CD4-positive, alpha-beta T cell (primary cell): ENCODE measurements around the gene ARL8A. TPM values are rescaled to one million over a fixed set of nuclear protein-coding genes. Genes with fewer than 3 reads are reported as not detected.

ENCODE experiments used
- ATAC-seq: fragments of 200-7000 bp; cut with Tn5 transposase; one replicate; pipeline ENCODE4 v1.10.0; 2022; ENCODE audit warnings: mild to moderate bottlenecking; ENCODE audit not compliant: poor library complexity
- CTCF ChIA-PET: fragments of 350-600 bp; sonication (Branson Sonifier 250); formaldehyde crosslinking; loops from one replicate; lab custom pipeline; 2021; ENCODE audit warnings: antibody characterized with exemption, inconsistent platforms; lab: Charles Lee
- POLR2A ChIA-PET: fragments of 350-600 bp; sonication (Branson Sonifier 250); formaldehyde crosslinking; loops from one replicate; lab custom pipeline; 2021; ENCODE audit warnings: antibody characterized with exemption, inconsistent platforms; lab: Charles Lee
- DNase-seq, 14 experiments: peaks; one replicate each; pipeline ENCODE4 v3.0.0-alpha.2; 2013 to 2020; ENCODE audit warnings: mixed read lengths in 2 of 14
- H3K27ac ChIP-seq, 2 donors: one replicate each; pipeline versions ENCODE4 v1.5.1 to v1.7.0; 2013; ENCODE audit warnings: low read length in 2 of 2, low read depth in 1 of 2, mild to moderate bottlenecking in 1 of 2
- H3K27me3 ChIP-seq, 2 experiments: 1 replicate in 1 of 2; 2 replicates in 1 of 2; pipeline versions ENCODE4 v1.6.1 to v1.7.0; 2013; ENCODE audit warnings: low read length in 2 of 2, control low read depth in 1 of 2, mild to moderate bottlenecking in 1 of 2, moderate library complexity in 1 of 2; ENCODE audit not compliant: insufficient read depth in 2 of 2, control insufficient read depth in 1 of 2
- H3K36me3 ChIP-seq: one replicate; pipeline ENCODE4 v1.6.1; 2013; ENCODE audit warnings: low read length, control low read depth; ENCODE audit not compliant: insufficient read depth
- H3K4me1 ChIP-seq: one replicate; pipeline ENCODE4 v1.6.1; 2013; ENCODE audit warnings: low read length, control low read depth; ENCODE audit not compliant: insufficient read depth
- H3K4me3 ChIP-seq: one replicate; pipeline ENCODE4 v1.5.1; 2013; ENCODE audit warnings: mild to moderate bottlenecking, low read length, moderate library complexity
- H3K9me3 ChIP-seq, 2 experiments: 1 replicate in 1 of 2; 2 replicates in 1 of 2; pipeline versions ENCODE4 v1.6.1 to v1.7.0; 2013; ENCODE audit warnings: low read length in 2 of 2, mild to moderate bottlenecking in 2 of 2, control low read depth in 1 of 2, moderate library complexity in 1 of 2; ENCODE audit not compliant: control insufficient read depth in 1 of 2, insufficient read depth in 1 of 2
- H3K27ac Mint-ChIP-seq: one replicate; pipeline ENCODE4 v1.8.0; 2020; ENCODE audit warnings: mixed read lengths
- H3K27me3 Mint-ChIP-seq: one replicate; pipeline ENCODE4 v1.8.0; 2021; ENCODE audit warnings: mixed read lengths
- H3K36me3 Mint-ChIP-seq: one replicate; pipeline ENCODE4 v1.8.0; 2021; ENCODE audit warnings: low read depth, mixed read lengths
- H3K4me1 Mint-ChIP-seq: one replicate; pipeline ENCODE4 v1.8.0; 2021; ENCODE audit warnings: low read depth, mixed read lengths
- H3K4me3 Mint-ChIP-seq: one replicate; pipeline ENCODE4 v1.8.0; 2020; ENCODE audit warnings: mild to moderate bottlenecking, mixed read lengths
- H3K9me3 Mint-ChIP-seq: one replicate; pipeline ENCODE4 v1.8.0; 2020; ENCODE audit warnings: mixed read lengths
- CTCF ChIP-seq: fragments of 200-600 bp; IDR thresholded peaks from one replicate; pipeline ENCODE4 v1.8.0; 2022; ENCODE audit warnings: antibody characterized with exemption, mild to moderate bottlenecking
- intact Hi-C, 2 experiments: fragments of 100-400 bp; cut with DNase I in 1 of 2; cut with micrococcal nuclease in 1 of 2; formaldehyde crosslinking; loops; one replicate each; pipeline versions ENCODE4 v1.15.1 to v1.9.0; 2023 to 2025; cut with DNase I, micrococcal nuclease
- total RNA-seq, 174 experiments: library from RNA in 2 of 174; stranded (reverse) in 2 of 174; gene quantifications; one replicate each; pipeline ENCODE4 v1.2.3 and lab custom pipeline; 2021 to 2026

ARL8A gene
- total RNA-seq, 2 experiments from 2014 or later: 73.5 to 73.8 TPM

GRCh38 chr1:202086579-202087350 lies 57.8 kb downstream of the ARL8A start:
- no peak for ATAC-seq
- Histone ChIP-seq H3K4me1 (no peaks in the 10 kb centered on the region), H3K9me3 (no peaks in the 10 kb centered on the region), H3K27me3 (peaks cover 0 to 2% of the 10 kb centered on the region in 2 experiments), H3K4me3 (no peak overlapping the region), H3K36me3 (no peaks in the 10 kb centered on the region), H3K27ac (no peak overlapping the region)
- intact Hi-C loops: no loop called here
- H3K27me3 Mint-ChIP-seq: peaks cover 5% of the 10 kb centered on the region
- no peak overlapping the region for H3K27ac Mint-ChIP-seq
- no peak for DNase-seq
- POLR2A ChIA-PET: interaction anchor here (0.6 kb wide), 1 partner anchor 12 kb away, joined by 3 read pairs; no protein-coding TSS in a partner anchor
- no peaks in the 10 kb centered on the region for H3K4me1 Mint-ChIP-seq
- CTCF ChIA-PET: no interaction called here
- H3K36me3 Mint-ChIP-seq: no peaks in the 10 kb centered on the region
- H3K9me3 Mint-ChIP-seq: no peaks in the 10 kb centered on the region
- H3K4me3 Mint-ChIP-seq: no peak overlapping the region
- TF ChIP-seq CTCF: no peak

- Histone ChIP-seq H3K4me3 (no peak overlapping the region), H3K9me3 (no peaks in the 10 kb centered on the region), H3K27me3 (peaks cover 0 to 2% of the 10 kb centered on the region in 2 experiments), H3K36me3 (no peaks in the 10 kb centered on the region), H3K27ac (no peak overlapping the region), H3K4me1 (no peaks in the 10 kb centered on the region)
- H3K9me3 Mint-ChIP-seq: no peaks in the 10 kb centered on the region
- H3K27ac Mint-ChIP-seq: no peak overlapping the region
- no peaks in the 10 kb centered on the region for H3K4me1 Mint-ChIP-seq
- ATAC-seq (no peak), DNase-seq (no peak)
- ChIA-PET POLR2A (no interaction called here), CTCF (no interaction called here)
- peaks cover 5% of the 10 kb centered on the region for H3K27me3 Mint-ChIP-seq
- no peak overlapping the region for H3K4me3 Mint-ChIP-seq
- H3K36me3 Mint-ChIP-seq: no peaks in the 10 kb centered on the region
- TF ChIP-seq CTCF: no peak
- intact Hi-C loops: no loop called here
Observed at GRCh38 chr1:202085682-202086373, 58.7 kb downstream of the ARL8A start.

GRCh38 chr1:202084791-202085681 lies 59.5 kb downstream of the ARL8A start:
- peaks cover 0 to 2% of the 10 kb centered on the region in 2 experiments for H3K27me3 ChIP-seq
- no peaks in the 10 kb centered on the region for H3K9me3 Mint-ChIP-seq
- no peak overlapping the region for H3K4me3 ChIP-seq
- H3K4me1 ChIP-seq: no peaks in the 10 kb centered on the region
- H3K27me3 Mint-ChIP-seq: peaks cover 5% of the 10 kb centered on the region
- DNase-seq (no peak), ATAC-seq (no peak)
- intact Hi-C loops: no loop called here
- ChIA-PET CTCF (no interaction called here), POLR2A (no interaction called here)
- H3K4me1 Mint-ChIP-seq: no peaks in the 10 kb centered on the region
- no peak overlapping the region for H3K4me3 Mint-ChIP-seq
- no peaks in the 10 kb centered on the region for H3K36me3 ChIP-seq
- H3K9me3 ChIP-seq: no peaks in the 10 kb centered on the region
- no peak overlapping the region for H3K27ac ChIP-seq
- no peak for TF ChIP-seq CTCF
- H3K36me3 Mint-ChIP-seq: no peaks in the 10 kb centered on the region
- no peak overlapping the region for H3K27ac Mint-ChIP-seq
